Suprapubic skin (tissue), 4 donors: ENCODE data around the gene PTPRM. TPM values are rescaled to one million over a fixed set of nuclear protein-coding genes. Genes with fewer than 3 reads are reported as not detected.

Source experiments
- DNase-seq, 2 donors: peaks; one replicate each; pipeline ENCODE4 v3.0.0-alpha.2; 2019; ENCODE audit warnings: low spot score in 2 of 2
- H3K27ac ChIP-seq: fragments of 200-600 bp; sonication (generic); one replicate; pipeline ENCODE4 v1.5.1; 2019
- H3K27me3 ChIP-seq: fragments of 200-600 bp; sonication (generic); one replicate; pipeline ENCODE4 v1.5.1; 2019
- H3K36me3 ChIP-seq: fragments of 200-600 bp; sonication (generic); one replicate; pipeline ENCODE4 v1.5.1; 2019
- H3K4me1 ChIP-seq: fragments of 200-600 bp; sonication (generic); one replicate; pipeline ENCODE4 v1.5.1; 2019
- H3K4me3 ChIP-seq: fragments of 200-600 bp; sonication (generic); one replicate; pipeline ENCODE4 v1.5.1; 2019; ENCODE audit warnings: mild to moderate bottlenecking
- H3K9me3 ChIP-seq: fragments of 200-600 bp; sonication (generic); one replicate; pipeline ENCODE4 v1.5.1; 2019
- EP300 ChIP-seq: sonication (generic); formaldehyde crosslinking; IDR thresholded peaks from one replicate; pipeline ENCODE4 v1.6.1; 2017; ENCODE audit warnings: antibody characterized with exemption
- POLR2A ChIP-seq, 2 donors: fragments of 450-650 bp; IDR thresholded peaks; one replicate each; pipeline ENCODE4 v1.6.1; 2017; ENCODE audit warnings: antibody characterized with exemption in 2 of 2, mild to moderate bottlenecking in 2 of 2, moderate library complexity in 2 of 2
- POLR2AphosphoS5 ChIP-seq, 3 donors: sonication (generic); formaldehyde crosslinking; IDR thresholded peaks; one replicate each; pipeline ENCODE4 v1.6.1; 2017; ENCODE audit warnings: antibody characterized with exemption in 3 of 3
- WGBS: methylation state at CpG from one replicate; pipeline ENCODE4 v1.1.5; 2018; 5-methylcytosine and 5-hydroxymethylcytosine counted together
- total RNA-seq, 4 donors: library from RNA; depleted of rRNA; stranded (reverse); fragments of >200 nt; gene quantifications; one replicate each; pipeline ENCODE4 v1.1.0, GENCODE V29; 2016
- TF ChIP-seq, protein P1 (sequence below), 2 donors: fragments of 200-600 bp in 1 of 2; fragments of 450-650 bp in 1 of 2; sonication (generic) in 1 of 2; IDR thresholded peaks; one replicate each; pipeline ENCODE4 v1.5.1; 2016 to 2019; ENCODE audit warnings: antibody characterized with exemption in 2 of 2, mild to moderate bottlenecking in 1 of 2, moderate library complexity in 1 of 2

The PTPRM gene
- total RNA-seq, 4 donors from 2014 or later = 19.8 to 73.7 (median 40.0) TPM

- DNase-seq = no peak
- H3K4me1 ChIP-seq = no peaks in the 10 kb centered on the region
- no peak overlapping the region for H3K4me3 ChIP-seq
- 79% methylated on average over 10 of the region's 10 CpGs for WGBS
- H3K9me3 ChIP-seq = no peaks in the 10 kb centered on the region
- H3K36me3 ChIP-seq = no peaks in the 10 kb centered on the region
- H3K27ac ChIP-seq = no peak overlapping the region
- TF ChIP-seq POLR2A (IDR thresholded peaks at IDR 0.05) (no peak), POLR2AphosphoS5 (IDR thresholded peaks at IDR 0.05) (no peak), EP300 (no peak)
- TF ChIP-seq, protein P1, sequence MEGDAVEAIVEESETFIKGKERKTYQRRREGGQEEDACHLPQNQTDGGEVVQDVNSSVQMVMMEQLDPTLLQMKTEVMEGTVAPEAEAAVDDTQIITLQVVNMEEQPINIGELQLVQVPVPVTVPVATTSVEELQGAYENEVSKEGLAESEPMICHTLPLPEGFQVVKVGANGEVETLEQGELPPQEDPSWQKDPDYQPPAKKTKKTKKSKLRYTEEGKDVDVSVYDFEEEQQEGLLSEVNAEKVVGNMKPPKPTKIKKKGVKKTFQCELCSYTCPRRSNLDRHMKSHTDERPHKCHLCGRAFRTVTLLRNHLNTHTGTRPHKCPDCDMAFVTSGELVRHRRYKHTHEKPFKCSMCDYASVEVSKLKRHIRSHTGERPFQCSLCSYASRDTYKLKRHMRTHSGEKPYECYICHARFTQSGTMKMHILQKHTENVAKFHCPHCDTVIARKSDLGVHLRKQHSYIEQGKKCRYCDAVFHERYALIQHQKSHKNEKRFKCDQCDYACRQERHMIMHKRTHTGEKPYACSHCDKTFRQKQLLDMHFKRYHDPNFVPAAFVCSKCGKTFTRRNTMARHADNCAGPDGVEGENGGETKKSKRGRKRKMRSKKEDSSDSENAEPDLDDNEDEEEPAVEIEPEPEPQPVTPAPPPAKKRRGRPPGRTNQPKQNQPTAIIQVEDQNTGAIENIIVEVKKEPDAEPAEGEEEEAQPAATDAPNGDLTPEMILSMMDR (IDR thresholded peaks at IDR 0.05) = no peak
- H3K27me3 ChIP-seq = no peaks in the 10 kb centered on the region
Observed at GRCh38 chr18:8301427-8302172, 734.5 kb downstream of the PTPRM start.

GRCh38 chr18:8303151-8303755, 736.1 kb downstream of the PTPRM start:
- DNase-seq = no peak
- Histone ChIP-seq H3K9me3 (no peaks in the 10 kb centered on the region), H3K36me3 (no peaks in the 10 kb centered on the region), H3K4me1 (no peaks in the 10 kb centered on the region), H3K27ac (no peak overlapping the region), H3K27me3 (no peaks in the 10 kb centered on the region), H3K4me3 (no peak overlapping the region)
- WGBS = 90% methylated on average over 7 of the region's 7 CpGs
- TF ChIP-seq POLR2AphosphoS5 (IDR thresholded peaks at IDR 0.05) (no peak), POLR2A (IDR thresholded peaks at IDR 0.05) (no peak), EP300 (no peak)

DNA sequence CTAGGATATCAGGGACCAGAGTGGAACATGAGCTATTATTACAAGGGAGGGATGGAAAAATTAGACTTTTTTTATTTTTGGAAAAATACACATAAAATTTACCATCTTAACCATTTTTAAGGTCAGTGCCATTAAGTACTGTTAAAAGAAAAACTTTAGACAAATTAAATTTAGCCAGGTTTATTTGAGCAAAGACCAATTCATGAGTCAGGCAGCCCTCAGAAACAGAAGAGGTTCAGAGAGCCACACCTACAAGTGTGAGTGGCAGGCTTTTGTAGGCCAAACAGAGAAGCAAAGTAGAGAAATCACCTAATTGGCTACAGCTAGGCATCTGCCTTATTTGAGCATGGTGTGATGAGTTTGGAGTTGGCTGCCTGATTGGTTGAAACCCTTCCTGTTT, 740.8 kb downstream of the PTPRM start:
- no peaks in the 10 kb centered on the region for H3K27me3 ChIP-seq
- H3K4me1 ChIP-seq = no peaks in the 10 kb centered on the region
- H3K4me3 ChIP-seq = no peak overlapping the region
- TF ChIP-seq POLR2A (IDR thresholded peaks at IDR 0.05) = no peak
- TF ChIP-seq EP300 = no peak
- TF ChIP-seq POLR2AphosphoS5 (IDR thresholded peaks at IDR 0.05) = no peak
- TF ChIP-seq, protein P1 (IDR thresholded peaks at IDR 0.05) = no peak
- DNase-seq = no peak
- no peak overlapping the region for H3K27ac ChIP-seq
- H3K9me3 ChIP-seq = no peaks in the 10 kb centered on the region
- H3K36me3 ChIP-seq = no peaks in the 10 kb centered on the region

DNA sequence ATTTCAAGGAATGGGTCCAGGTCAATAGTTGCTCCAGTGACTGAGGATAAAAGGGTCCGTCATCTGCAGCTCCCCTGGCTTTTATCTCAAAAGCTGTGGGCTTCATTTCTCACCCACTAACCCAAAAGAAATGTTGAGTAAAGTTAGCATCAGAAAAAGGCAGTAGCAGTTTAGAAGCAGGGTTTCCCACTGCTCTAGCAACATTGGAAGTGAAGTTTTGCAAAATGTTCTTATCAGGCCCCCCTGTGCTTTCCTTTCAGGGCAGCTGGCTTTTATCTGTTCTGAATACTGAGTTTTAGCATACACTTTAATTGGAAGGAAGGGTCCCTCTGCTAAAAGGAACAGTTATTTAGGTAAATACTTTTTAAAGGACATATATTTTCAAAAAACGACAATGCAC, 745.9 kb downstream of the PTPRM start:
- no peak for TF ChIP-seq POLR2A (IDR thresholded peaks at IDR 0.05)
- TF ChIP-seq, protein P1 (IDR thresholded peaks at IDR 0.05) = no peak
- TF ChIP-seq EP300 = no peak
- TF ChIP-seq POLR2AphosphoS5 (IDR thresholded peaks at IDR 0.05) = no peak
- H3K4me1 ChIP-seq = no peaks in the 10 kb centered on the region
- no peaks in the 10 kb centered on the region for H3K36me3 ChIP-seq
- no peaks in the 10 kb centered on the region for H3K27me3 ChIP-seq
- DNase-seq = no peak
- WGBS = 88% methylated on average over 2 of the region's 2 CpGs
- H3K27ac ChIP-seq = no peak overlapping the region
- no peak overlapping the region for H3K4me3 ChIP-seq
- H3K9me3 ChIP-seq = no peaks in the 10 kb centered on the region

GRCh38 chr18:8314124-8314523, 747.0 kb downstream of the PTPRM start:
- H3K36me3 ChIP-seq = no peaks in the 10 kb centered on the region
- 90% methylated on average over 2 of the region's 2 CpGs for WGBS
- H3K4me1 ChIP-seq = no peaks in the 10 kb centered on the region
- DNase-seq = no peak
- no peak overlapping the region for H3K27ac ChIP-seq
- no peak overlapping the region for H3K4me3 ChIP-seq
- TF ChIP-seq POLR2A (IDR thresholded peaks at IDR 0.05) (no peak), EP300 (no peak), POLR2AphosphoS5 (IDR thresholded peaks at IDR 0.05) (no peak)
- TF ChIP-seq, protein P1 (IDR thresholded peaks at IDR 0.05) = no peak
- no peaks in the 10 kb centered on the region for H3K27me3 ChIP-seq
- H3K9me3 ChIP-seq = no peaks in the 10 kb centered on the region
